IPS DF 19.7 (cell line): Measurements from ENCODE around the gene TDRD5.
A peak's percentile ranks its signal among the peaks of the same experiment; 100 is the strongest.
"Not testable (repeated sequence)": the region's sequence is repeated elsewhere in the genome, so short reads cannot be mapped to it uniquely, and the experiment has no call there.

ENCODE experiments used
- DNase-seq: peaks from one replicate; pipeline ENCODE4 v3.0.0-alpha.2; 2013; ENCODE audit warnings: low read depth, low spot score

Gene TDRD5

DNA sequence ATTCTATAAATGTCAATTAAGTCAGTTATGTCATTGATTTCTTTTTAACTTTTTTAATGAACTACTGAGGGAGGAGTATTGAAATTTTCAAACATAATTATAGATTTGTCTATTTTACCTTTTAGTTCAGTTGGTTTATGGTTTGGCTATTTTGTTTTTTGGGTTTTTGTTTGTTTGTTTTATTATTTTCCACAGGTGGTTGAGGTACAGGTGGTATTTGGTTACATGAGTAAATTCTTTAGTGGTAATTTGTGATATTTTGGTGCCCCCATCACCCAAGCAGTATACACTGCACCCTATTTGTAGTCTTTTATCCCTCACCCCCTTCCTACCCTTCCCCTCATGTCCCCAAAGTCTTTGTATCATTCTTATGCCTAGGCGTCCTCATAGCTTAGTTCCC is 9.5 kb downstream of the TDRD5 start:
- DNase-seq, result no peak

DNA sequence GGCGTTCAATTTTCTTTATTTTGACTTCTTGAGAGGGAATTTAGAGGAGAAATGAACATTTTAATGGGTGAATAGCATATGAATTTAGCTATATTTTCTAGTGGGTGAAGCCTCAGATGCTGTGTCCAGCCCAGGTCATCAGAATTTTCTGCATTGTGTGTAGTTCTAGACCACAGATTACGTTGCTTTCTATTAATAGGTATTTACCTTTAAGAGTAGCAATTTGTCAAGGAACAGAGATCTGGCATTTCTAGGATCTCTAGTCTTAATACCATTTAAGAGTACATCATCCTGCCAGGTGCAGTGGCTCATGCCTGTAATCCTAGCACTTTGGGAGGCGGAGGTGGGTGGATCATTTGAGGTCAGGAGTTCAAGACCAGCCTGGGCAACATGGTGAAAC is 20.7 kb downstream of the TDRD5 start:
- no peak for DNase-seq

DNA sequence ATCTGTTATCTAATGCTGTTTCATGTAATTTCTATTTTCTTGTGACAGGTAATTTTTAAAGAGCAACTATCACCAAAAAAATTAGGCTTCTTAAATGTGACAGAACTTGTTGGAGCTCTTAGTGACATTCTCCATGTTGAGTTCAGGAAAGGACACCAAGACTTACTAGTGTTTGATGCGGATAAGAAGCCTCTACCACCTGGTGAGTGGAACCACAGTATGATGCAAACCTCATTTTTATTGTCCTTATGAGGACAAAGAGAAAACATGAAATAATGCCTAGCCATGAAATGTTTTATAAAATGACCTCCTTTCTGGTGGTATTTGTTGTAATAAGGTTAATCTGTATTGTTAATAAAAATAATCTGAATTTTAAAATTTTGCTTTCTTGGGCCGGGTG is 39.1 kb downstream of the TDRD5 start:
- no peak for DNase-seq

GRCh38 chr1:179632868-179633267 is 41.2 kb downstream of the TDRD5 start:
- DNase-seq, result no peak

DNA sequence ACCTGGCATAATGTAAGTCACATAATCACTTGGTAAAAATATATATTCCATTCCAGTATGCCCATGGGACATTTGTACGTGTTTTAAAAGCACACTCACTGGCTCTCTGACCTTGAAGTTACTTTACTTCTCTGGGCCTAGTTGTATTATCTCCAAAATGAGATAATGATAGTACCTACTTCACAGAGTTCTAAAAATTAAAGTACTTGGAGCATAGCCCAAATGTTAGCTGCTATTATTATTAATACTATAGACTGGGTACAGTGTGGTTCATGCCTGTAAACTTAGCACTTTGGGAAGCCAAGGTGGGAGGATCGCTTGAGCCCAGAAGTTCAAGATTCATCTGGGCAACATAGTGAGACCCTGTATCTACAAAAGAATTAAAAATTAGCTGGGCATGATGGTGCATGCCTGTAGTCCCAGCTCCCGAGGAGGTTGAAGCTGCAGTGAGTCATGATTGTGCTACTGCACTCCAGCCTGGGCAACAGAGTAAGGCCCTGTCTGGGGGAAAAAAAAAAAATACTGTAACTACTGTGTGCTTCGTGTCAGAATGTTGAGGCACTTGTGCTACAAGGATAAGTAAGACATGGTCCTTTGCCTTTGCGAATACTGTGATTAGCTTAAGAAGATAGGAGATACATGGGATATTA is 45.7 kb downstream of the TDRD5 start:
- DNase-seq, result no peak

GRCh38 chr1:179661018-179661417 is 69.4 kb downstream of the TDRD5 start:
- no peak for DNase-seq

DNA sequence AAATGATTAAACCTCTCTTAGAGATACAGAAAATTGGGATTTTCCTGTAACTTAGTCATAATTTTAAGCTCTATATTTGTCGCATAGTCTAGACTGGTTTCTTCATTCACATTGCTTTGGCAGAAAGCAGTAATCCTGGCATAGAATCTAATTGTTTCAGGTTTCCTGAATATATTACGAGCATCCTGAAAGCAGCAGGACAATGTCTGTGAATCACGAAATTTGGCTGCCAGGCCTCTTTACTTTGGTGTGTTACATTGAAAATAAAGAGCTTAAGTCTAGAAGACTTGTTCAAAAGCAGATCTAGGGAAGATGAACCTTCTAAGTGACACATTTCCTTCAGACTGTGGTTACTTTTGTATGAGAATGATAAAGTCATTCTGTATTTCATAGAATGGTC is 72.2 kb downstream of the TDRD5 start:
- no peak for DNase-seq

GRCh38 chr1:179677882-179678281 is 86.2 kb downstream of the TDRD5 start:
- no peak for DNase-seq

DNA sequence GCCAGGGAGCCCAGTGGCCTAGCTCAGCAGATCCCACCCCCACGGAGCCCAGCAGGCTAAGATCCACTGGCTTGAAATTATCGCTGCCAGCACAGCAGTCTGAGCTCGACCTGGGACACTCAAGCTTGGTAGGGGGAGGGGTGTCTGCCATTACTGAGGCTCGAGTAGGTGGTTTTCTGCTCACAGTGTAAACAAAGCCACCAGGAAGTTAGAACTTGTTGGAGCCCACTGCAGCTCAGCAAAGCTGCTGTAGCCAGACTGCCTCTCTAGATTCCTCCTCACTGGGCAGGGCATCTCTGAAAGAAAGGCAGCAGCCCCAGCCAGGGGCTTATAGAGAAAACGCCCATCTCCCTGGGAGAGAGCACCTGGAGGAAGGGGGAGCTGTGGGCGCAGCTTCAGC is 102.9 kb downstream of the TDRD5 start:
- not testable (repeated sequence) for DNase-seq

GRCh38 chr1:179702946-179703539 is 111.4 kb downstream of the TDRD5 start:
- DNase-seq, result no peak

DNA sequence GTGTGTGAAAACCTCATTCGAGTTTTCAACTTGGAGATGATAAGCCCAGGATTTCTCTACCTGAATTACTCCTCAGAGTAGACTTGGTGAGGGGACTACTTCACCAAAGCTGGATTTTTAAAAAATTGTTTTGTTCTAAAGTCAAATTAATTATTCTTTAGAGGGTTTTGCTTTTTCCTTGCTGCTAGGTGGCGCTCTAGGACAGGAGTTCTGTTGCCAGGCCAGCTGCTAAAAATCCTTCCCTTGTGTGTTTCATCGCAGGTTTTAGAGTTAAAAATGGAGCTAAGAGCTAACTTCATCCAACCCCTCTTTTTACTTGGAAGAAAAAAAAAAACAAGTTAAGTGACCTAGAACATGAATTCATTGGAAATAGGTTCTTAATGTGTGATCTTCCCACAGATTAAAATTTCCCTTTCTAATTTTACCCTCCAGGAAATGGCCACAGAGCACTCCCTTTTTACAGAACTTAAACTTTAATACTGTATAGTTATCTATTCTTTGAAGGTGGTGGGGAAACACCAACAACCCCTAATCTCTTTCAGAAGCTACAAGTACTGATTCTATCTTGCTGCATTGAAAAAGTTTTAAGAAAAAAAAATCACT is 114.8 kb downstream of the TDRD5 start:
- peak; percentile 3 for DNase-seq

GRCh38 chr1:179707406-179707805 is 115.8 kb downstream of the TDRD5 start:
- no peak for DNase-seq

DNA sequence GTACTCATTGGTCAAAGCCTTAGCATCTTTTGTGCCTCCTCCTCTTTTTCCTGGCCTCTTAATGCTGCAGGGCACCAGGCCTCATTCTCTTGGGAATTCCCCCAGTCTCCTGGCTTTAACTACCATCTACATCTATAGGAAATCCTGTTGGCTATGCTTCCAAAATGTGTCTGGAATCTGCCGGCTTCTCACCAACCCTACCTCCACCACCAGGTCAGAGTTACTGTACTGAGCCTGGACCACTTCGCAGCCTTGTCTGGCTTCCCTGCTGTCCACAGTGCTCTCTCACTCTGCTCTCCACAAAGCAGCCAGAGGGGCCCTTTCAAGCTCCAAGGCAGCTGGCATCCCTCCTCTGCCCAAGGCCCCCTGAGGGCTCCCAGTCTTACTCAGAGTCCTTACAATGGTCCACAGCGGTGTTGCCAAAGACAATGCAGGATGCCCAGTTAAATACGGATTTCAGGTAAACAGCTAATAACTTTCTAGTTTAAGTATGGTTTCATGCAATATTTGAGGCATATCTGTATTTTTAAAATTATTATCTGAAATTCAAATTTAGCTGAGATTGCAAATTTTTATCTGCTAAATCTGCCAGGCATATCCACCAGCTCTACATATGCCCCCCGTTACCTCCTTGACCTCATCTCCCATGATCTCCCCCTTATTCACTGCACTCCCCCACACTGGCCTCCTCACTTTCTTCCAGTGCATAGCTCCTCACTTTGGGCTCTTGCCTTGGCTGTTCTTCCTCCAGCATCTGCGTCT is 117.0 kb downstream of the TDRD5 start:
- DNase-seq, result no peak

GRCh38 chr1:179709841-179710329 is 118.3 kb downstream of the TDRD5 start:
- no peak for DNase-seq

DNA sequence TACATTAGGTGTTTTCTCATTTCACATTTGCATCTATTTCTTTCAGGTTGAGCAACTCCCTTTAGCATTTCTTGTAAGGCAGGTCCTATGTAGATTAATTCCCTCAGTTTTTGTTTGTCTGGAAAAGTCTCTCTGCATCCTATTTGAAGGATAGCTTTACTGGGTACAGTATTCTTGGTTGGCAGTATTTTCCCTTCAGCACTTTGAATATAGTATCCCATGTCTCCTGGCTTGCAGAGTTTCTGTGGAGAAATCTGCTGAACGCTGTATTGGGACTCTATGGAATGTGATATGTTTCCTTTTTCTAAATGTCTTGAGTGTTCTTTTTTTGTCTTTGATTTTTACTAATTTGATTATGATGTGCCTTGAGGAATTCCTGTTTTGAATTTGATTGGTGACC is 122.5 kb downstream of the TDRD5 start:
- no peak for DNase-seq

- DNase-seq, result no peak
Measured at GRCh38 chr1:179714623-179715022, 123.0 kb downstream of the TDRD5 start.

GRCh38 chr1:179719272-179719671 is 127.6 kb downstream of the TDRD5 start:
- no peak for DNase-seq

- no peak for DNase-seq
Measured at GRCh38 chr1:179728271-179728670, 136.6 kb downstream of the TDRD5 start.

GRCh38 chr1:179729881-179730280 is 138.2 kb downstream of the TDRD5 start:
- DNase-seq, result no peak

- no peak for DNase-seq
Measured at GRCh38 chr1:179731643-179732042, 140.0 kb downstream of the TDRD5 start.
